ENCODE results near the gene L3MBTL4.

Gene L3MBTL4

GRCh38 chr18:5967666-5968065 is 447.0 kb downstream of the L3MBTL4 start:
- DNase-seq (ENCODE audit: low read depth in 2 of 2) = no peak
- H3K4me3 ChIP-seq (replicated peaks in 1 of 2; ENCODE audit: low read depth in 2 of 2, low read length in 2 of 2) = no peak overlapping the region
- TF ChIP-seq, protein P1, sequence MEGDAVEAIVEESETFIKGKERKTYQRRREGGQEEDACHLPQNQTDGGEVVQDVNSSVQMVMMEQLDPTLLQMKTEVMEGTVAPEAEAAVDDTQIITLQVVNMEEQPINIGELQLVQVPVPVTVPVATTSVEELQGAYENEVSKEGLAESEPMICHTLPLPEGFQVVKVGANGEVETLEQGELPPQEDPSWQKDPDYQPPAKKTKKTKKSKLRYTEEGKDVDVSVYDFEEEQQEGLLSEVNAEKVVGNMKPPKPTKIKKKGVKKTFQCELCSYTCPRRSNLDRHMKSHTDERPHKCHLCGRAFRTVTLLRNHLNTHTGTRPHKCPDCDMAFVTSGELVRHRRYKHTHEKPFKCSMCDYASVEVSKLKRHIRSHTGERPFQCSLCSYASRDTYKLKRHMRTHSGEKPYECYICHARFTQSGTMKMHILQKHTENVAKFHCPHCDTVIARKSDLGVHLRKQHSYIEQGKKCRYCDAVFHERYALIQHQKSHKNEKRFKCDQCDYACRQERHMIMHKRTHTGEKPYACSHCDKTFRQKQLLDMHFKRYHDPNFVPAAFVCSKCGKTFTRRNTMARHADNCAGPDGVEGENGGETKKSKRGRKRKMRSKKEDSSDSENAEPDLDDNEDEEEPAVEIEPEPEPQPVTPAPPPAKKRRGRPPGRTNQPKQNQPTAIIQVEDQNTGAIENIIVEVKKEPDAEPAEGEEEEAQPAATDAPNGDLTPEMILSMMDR (IDR thresholded peaks at IDR 0.05; ENCODE audit: low read depth, low read length) = no peak

DNA sequence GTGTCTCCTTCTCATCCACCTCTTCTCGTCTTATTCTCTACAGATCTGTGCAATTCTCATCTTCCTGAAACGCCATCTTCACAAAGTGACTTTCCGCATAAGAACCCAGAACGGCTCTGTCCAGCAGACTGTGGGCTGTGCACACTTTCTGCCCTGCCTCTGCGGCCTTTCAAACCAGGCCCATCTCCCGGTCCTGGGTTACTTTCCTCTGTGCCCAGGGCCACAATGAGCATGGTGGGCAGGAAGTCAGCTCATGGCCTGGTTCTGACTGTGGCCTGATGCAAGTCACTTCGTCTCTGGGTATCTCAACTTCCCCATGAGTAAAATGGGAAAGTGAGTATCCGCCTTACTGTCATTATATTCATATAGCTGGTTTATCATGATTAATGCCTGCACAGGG is 447.7 kb downstream of the L3MBTL4 start:
- DNase-seq (ENCODE audit: low read depth in 2 of 2) = no peak
- TF ChIP-seq, protein P1 (IDR thresholded peaks at IDR 0.05; ENCODE audit: low read depth, low read length) = no peak
- no peak overlapping the region for H3K4me3 ChIP-seq (replicated peaks in 1 of 2; ENCODE audit: low read depth in 2 of 2, low read length in 2 of 2)

- TF ChIP-seq, protein P1 (IDR thresholded peaks at IDR 0.05; ENCODE audit: low read depth, low read length) = no peak
- H3K4me3 ChIP-seq (replicated peaks in 1 of 2; ENCODE audit: low read depth in 2 of 2, low read length in 2 of 2) = no peak overlapping the region
Observed at GRCh38 chr18:5966514-5966913, 448.2 kb downstream of the L3MBTL4 start.

GRCh38 chr18:5964996-5965395 is 449.7 kb downstream of the L3MBTL4 start:
- TF ChIP-seq, protein P1 (IDR thresholded peaks at IDR 0.05; ENCODE audit: low read depth, low read length) = no peak
- no peak for DNase-seq (ENCODE audit: low read depth in 2 of 2)
- H3K4me3 ChIP-seq (replicated peaks in 1 of 2; ENCODE audit: low read depth in 2 of 2, low read length in 2 of 2) = no peak overlapping the region

More at GRCh38 chr18:5966514-5966913, 448.2 kb downstream of the L3MBTL4 start:
- DNase-seq (ENCODE audit: low read depth in 2 of 2) = no peak

DNA sequence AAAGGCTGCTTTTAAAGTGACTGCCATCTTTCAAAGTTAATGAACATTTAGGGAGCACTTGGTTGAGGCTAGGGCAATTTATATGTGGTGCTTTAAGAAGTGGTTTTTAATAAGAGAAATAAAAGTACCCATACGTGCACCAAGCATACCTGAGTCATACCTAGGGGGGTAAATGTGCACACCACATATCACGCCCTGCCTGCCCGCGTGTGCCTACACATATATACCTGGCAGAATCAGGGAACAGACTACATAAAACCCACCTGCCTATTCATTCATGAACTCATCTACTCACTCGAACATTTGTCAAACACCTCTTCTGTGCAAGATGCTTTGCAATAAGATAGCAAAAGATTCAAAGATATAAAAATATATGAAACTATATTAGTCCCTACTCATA is 450.1 kb downstream of the L3MBTL4 start:
- H3K4me3 ChIP-seq (replicated peaks in 1 of 2; ENCODE audit: low read depth in 2 of 2, low read length in 2 of 2) = no peak overlapping the region
- TF ChIP-seq, protein P1 (IDR thresholded peaks at IDR 0.05; ENCODE audit: low read depth, low read length) = no peak
- no peak for DNase-seq (ENCODE audit: low read depth in 2 of 2)

DNA sequence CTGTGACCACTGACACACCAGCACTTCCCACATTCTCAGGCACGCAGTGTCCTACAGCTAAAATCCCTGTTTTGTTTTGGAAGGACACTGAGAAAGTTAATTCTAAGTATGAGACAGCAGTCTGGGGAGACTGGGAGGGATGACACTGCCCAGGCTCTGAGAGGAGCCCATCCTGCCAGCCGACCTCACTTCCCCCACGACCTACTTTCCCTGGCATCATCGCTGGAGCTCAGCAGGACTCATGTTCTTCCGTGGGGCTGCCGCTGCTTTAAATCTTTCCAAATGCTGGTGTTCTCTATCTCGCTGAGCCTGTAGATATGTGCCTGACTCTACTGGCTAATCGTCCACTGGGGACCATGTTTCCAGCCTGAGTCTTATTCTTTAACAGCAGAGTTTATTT is 450.6 kb downstream of the L3MBTL4 start:
- H3K4me3 ChIP-seq (replicated peaks in 1 of 2; ENCODE audit: low read depth in 2 of 2, low read length in 2 of 2) = no peak overlapping the region
- TF ChIP-seq, protein P1 (IDR thresholded peaks at IDR 0.05; ENCODE audit: low read depth, low read length) = no peak
- no peak for DNase-seq (ENCODE audit: low read depth in 2 of 2)

DNA sequence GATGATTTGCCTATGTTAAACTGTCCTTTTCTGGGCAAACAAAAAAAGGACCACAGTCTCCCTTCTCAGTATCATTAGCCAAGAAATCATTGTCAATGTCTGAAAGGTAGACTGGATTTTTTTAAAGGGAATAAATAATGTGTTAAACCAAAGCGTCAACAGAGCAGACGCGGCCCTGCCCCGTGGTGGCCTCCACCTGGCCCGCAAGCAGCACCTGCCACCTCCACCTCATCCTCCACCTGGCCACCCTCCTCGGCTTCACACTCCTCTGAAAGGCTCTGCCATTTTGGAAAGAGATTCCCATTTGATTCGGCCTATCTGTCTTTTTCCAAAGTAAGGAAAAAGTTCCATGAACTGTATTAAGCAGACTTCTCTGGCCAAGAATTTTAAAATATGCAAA is 451.4 kb downstream of the L3MBTL4 start:
- TF ChIP-seq, protein P1 (IDR thresholded peaks at IDR 0.05; ENCODE audit: low read depth, low read length) = no peak
- no peak overlapping the region for H3K4me3 ChIP-seq (replicated peaks in 1 of 2; ENCODE audit: low read depth in 2 of 2, low read length in 2 of 2)
- no peak for DNase-seq (ENCODE audit: low read depth in 2 of 2)
